K562 (cell line): ENCODE measurements around the gene TMEM81. TPM values are rescaled to one million over a fixed set of nuclear protein-coding genes. Genes with fewer than 3 reads are reported as not detected.

Experiments
- ATAC-seq: fragments of 200-7000 bp; cut with Tn5 transposase; 3 replicates; pipeline ENCODE4 v1.9.1; 2020; ENCODE audit warnings: moderate library complexity
- BruUV-seq: library from RNA; stranded (reverse); fragments of 400-500 nt; replicated peaks from 2 replicates; lab custom pipeline; 2021; lab: Mats Ljungman, UMichigan
- CTCF ChIA-PET: fragments of 300-600 bp; formaldehyde crosslinking; extraction: SDS; loops from one replicate; lab custom pipeline; 2021; ENCODE audit warnings: low intra/inter-chr PET ratio; lab: Yijun Ruan, JAX
- POLR2A ChIA-PET: fragments of 300-600, 350-650 bp; sonication (Branson Sonifier 250); formaldehyde crosslinking; extraction: SDS; loops from one replicate; lab custom pipeline; 2021; ENCODE audit warnings: antibody characterized with exemption, inconsistent platforms; lab: Yijun Ruan, JAX
- DNase-seq, 4 experiments: peaks; one replicate each; pipeline versions ENCODE4 v3.0.0 to v3.0.0-alpha.2; 2011 to 2018; ENCODE audit warnings: low spot score in 3 of 4, mixed read lengths in 3 of 4; ENCODE audit errors: extremely low read depth in 1 of 4
- FAIRE-seq: peaks from 2 replicates; lab custom pipeline; 2011; peaks lifted over from hg19 to GRCh38; lab: Jason Lieb, UNC
- H2AFZ ChIP-seq: 2 replicates; pipeline ENCODE4 v1.6.0; 2011; ENCODE audit warnings: low read depth, low read length, control low read depth, inconsistent platforms
- H3K27ac ChIP-seq: fragments of 200-600 bp; 3 replicates; pipeline ENCODE4 v1.8.0; 2011; ENCODE audit warnings: low read depth, mild to moderate bottlenecking, control low read depth, inconsistent platforms, low read length, moderate library complexity, mixed read lengths; ENCODE audit errors: extremely low read depth
- H3K27me3 ChIP-seq, 2 experiments: fragments of 300-600 bp in 1 of 2; 2 replicates in 1 of 2; 3 replicates in 1 of 2; pipeline versions ENCODE4 v1.6.0 to v1.8.0; 2011; ENCODE audit warnings: inconsistent platforms in 2 of 2, low read length in 2 of 2, mild to moderate bottlenecking in 1 of 2, mixed read lengths in 1 of 2, moderate library complexity in 1 of 2; ENCODE audit not compliant: control insufficient read depth in 2 of 2, insufficient read depth in 2 of 2
- H3K36me3 ChIP-seq: fragments of 300-600 bp; 3 replicates; pipeline ENCODE4 v1.8.0; 2011; ENCODE audit warnings: mild to moderate bottlenecking, low read length, inconsistent platforms; ENCODE audit not compliant: control insufficient read depth, insufficient read depth
- H3K4me1 ChIP-seq, 2 experiments: fragments of 200-600 bp in 1 of 2; replicated peaks in 1 of 2; 2 replicates in 1 of 2; 3 replicates in 1 of 2; pipeline versions ENCODE4 v1.5.1 to v1.8.0; 2011; ENCODE audit warnings: inconsistent platforms in 2 of 2, low read length in 2 of 2, mild to moderate bottlenecking in 1 of 2, mixed read lengths in 1 of 2, moderate library complexity in 1 of 2; ENCODE audit not compliant: control insufficient read depth in 2 of 2, insufficient read depth in 2 of 2
- H3K4me2 ChIP-seq: 2 replicates; pipeline ENCODE4 v1.6.1; 2011; ENCODE audit warnings: low read length, control low read depth, inconsistent platforms, mixed read lengths; ENCODE audit not compliant: insufficient read depth
- H3K4me3 ChIP-seq: fragments of 200-600 bp; sonication (generic), shearing (Covaris generic); 2 replicates; pipeline ENCODE4 v1.5.1; 2016; ENCODE audit warnings: control low read depth, inconsistent platforms
- H3K79me2 ChIP-seq: fragments of 200-600 bp; 3 replicates; pipeline ENCODE4 v1.8.0; 2011; ENCODE audit warnings: low read length, inconsistent platforms; ENCODE audit not compliant: control insufficient read depth, insufficient read depth
- H3K9ac ChIP-seq, 2 experiments: 2 replicates each; pipeline versions ENCODE4 v1.6.0 to v1.6.1; 2011; ENCODE audit warnings: low read depth in 2 of 2, low read length in 2 of 2, control low read depth in 1 of 2, inconsistent platforms in 1 of 2, mild to moderate bottlenecking in 1 of 2, mixed read lengths in 1 of 2; ENCODE audit not compliant: insufficient read depth in 1 of 2
- H3K9me1 ChIP-seq: one replicate; pipeline ENCODE4 v1.6.0; 2011; ENCODE audit warnings: inconsistent platforms, mild to moderate bottlenecking, low read length, moderate library complexity; ENCODE audit not compliant: control insufficient read depth, insufficient read depth
- H3K9me3 ChIP-seq: replicated peaks from 2 replicates; pipeline ENCODE4 v1.5.1; 2011; ENCODE audit warnings: low read depth, low read length, inconsistent platforms; ENCODE audit not compliant: control insufficient read depth, insufficient read depth
- H4K20me1 ChIP-seq: replicated peaks from 2 replicates; pipeline ENCODE4 v1.6.1; 2011; ENCODE audit warnings: low read length, inconsistent platforms, mixed read lengths; ENCODE audit not compliant: control insufficient read depth, insufficient read depth
- CREB3L1 ChIP-seq: fragments of 450-650 bp; IDR thresholded peaks from 2 replicates; pipeline ENCODE4 v1.6.1; 2014; ENCODE audit warnings: low read depth, mild to moderate bottlenecking, moderate library complexity, borderline replicate concordance
- CSDE1 ChIP-seq, 2 experiments: fragments of 450-650 bp; IDR thresholded peaks; 2 replicates each; pipeline ENCODE4 v1.6.1; 2016; ENCODE audit warnings: mild to moderate bottlenecking in 1 of 2
- ELF4 ChIP-seq: fragments of 450-650 bp; formaldehyde crosslinking; IDR thresholded peaks from 2 replicates; pipeline ENCODE4 v1.4.0; 2022; ENCODE audit warnings: missing genetic modification characterization
- MCM2 ChIP-seq: fragments of 450-650 bp; IDR thresholded peaks from 2 replicates; pipeline ENCODE4 v1.6.1; 2017; ENCODE audit warnings: low read depth, mild to moderate bottlenecking
- PREB ChIP-seq: sonication (generic); formaldehyde crosslinking; IDR thresholded peaks from 2 replicates; pipeline ENCODE4 v1.8.1; 2023; ENCODE audit warnings: mild to moderate bottlenecking, missing genetic modification reagents
- SMARCB1 ChIP-seq: IDR thresholded peaks from 2 replicates; pipeline ENCODE4 v1.6.1; 2011; ENCODE audit warnings: improper control_type of control experiment, low read depth; ENCODE audit not compliant: insufficient read length
- ZKSCAN3 ChIP-seq: fragments of 250-450 bp; sonication (Bioruptor Pico); IDR thresholded peaks from 2 replicates; pipeline ENCODE4 v1.4.0; 2020
- ZNF41 ChIP-seq: fragments of 250-450 bp; sonication (Bioruptor Pico); conservative IDR thresholded peaks from 2 replicates; pipeline ENCODE4 v1.4.0; 2020; ENCODE audit warnings: mild to moderate bottlenecking
- ZSCAN29 ChIP-seq: fragments of 450-650 bp; IDR thresholded peaks from 2 replicates; pipeline ENCODE4 v1.6.1; 2017
- WGBS: fragments of 100-300 bp; shearing (Covaris generic); methylation state at CpG from one replicate; pipeline ENCODE4 v1.1.6; 2016; ENCODE audit warnings: low coverage, mixed read lengths; ENCODE audit not compliant: insufficient coverage; ENCODE audit errors: missing lambda C conversion rate; 5-methylcytosine and 5-hydroxymethylcytosine counted together
- in situ Hi-C: fragments of 300-500 bp; cut with MboI; formaldehyde crosslinking; loops from 4 replicates; pipeline ENCODE4 v1.15.0; 2018; ENCODE audit warnings: inconsistent platforms, mixed read lengths
- intact Hi-C: fragments of 100-400 bp; cut with micrococcal nuclease; formaldehyde crosslinking; loops from 2 replicates; pipeline ENCODE4 v1.14.2; 2022
- polyA plus RNA-seq, 8 experiments: library from polyadenylated mRNA; depleted of rRNA in 4 of 8; stranded (reverse) in 5 of 8; unstranded in 3 of 8; fragments of >200 nt; fragmentation: Nextera tagmentation in 2 of 8; fragmentation: Illumina TruSeq in 1 of 8; extraction: Ambion mirVana in 2 of 8; extraction: Trizol in 1 of 8; gene quantifications; 2 replicates each; pipeline versions ENCODE4 v1.2.1 to v1.2.3, GENCODE V29; 2011 to 2014; ENCODE audit warnings: inconsistent platforms in 1 of 8, missing spikeins in 1 of 8
- total RNA-seq, 7 experiments: library from RNA; depleted of rRNA in 6 of 7; stranded (reverse); fragments of >200 nt in 6 of 7; fragmentation: Illumina TruSeq in 2 of 7; extraction: Trizol in 2 of 7; gene quantifications; 2 replicates each; pipeline versions ENCODE4 v1.2.1 to v1.2.3, GENCODE V29; 2011 to 2021; ENCODE audit warnings: low replicate concordance in 1 of 7

The TMEM81 gene
- total and polyA plus RNA-seq, 9 of the 15 experiments (the other 6 are each of a cell fraction or from before 2014, with no cell fraction given), result 3.2 to 6.1 (median 4.4) TPM

GRCh38 chr1:205060746-205061145 lies 23.5 kb downstream of the TMEM81 start:
- WGBS, result 2% methylated on average over 10 of the region's 10 CpGs
- Histone ChIP-seq H3K9ac (no peak overlapping the region), H3K4me1 (peaks cover 0 to 15% of the 10 kb centered on the region in 2 experiments; a peak in 2 of 5 replicates), H3K9me1 (no peaks in the 10 kb centered on the region), H3K36me3 (no peaks in the 10 kb centered on the region), H2AFZ (no peak overlapping the region), H3K9me3 (no peaks in the 10 kb centered on the region), H4K20me1 (peaks cover 23% of the 10 kb centered on the region), H3K27me3 (peaks cover 41 to 75% of the 10 kb centered on the region in 2 experiments), H3K79me2 (no peaks in the 10 kb centered on the region), H3K4me2 (no peak overlapping the region), H3K27ac (no peak overlapping the region), H3K4me3 (no peak overlapping the region)
- in situ Hi-C loops (loop anchor here (5.0 kb wide), 1 partner anchor 83 kb away; no protein-coding TSS in a partner anchor), intact Hi-C loops (loop anchor here (1.0 to 10.0 kb wide), 3 partner anchors 71 to 256 kb away; no protein-coding TSS in a partner anchor)
- POLR2A ChIA-PET, result interaction anchor here (0.6 to 1.3 kb wide), 3 partner anchors 12 to 125 kb away, joined by 3 read pairs; no protein-coding TSS in a partner anchor
- no peak for FAIRE-seq
- TF ChIP-seq ZNF41 (CRISPR knock-in tag) (no peak), PREB (no peak)
- no peak for ATAC-seq
- BruUV-seq, result no TSS peak
- CTCF ChIA-PET, result interaction anchor here (1.7 to 2.6 kb wide), 3 partner anchors 71 to 253 kb away, joined by 6 to 16 read pairs (median 9); no protein-coding TSS in a partner anchor
- DNase-seq, result no peak

GRCh38 chr1:205059660-205060059 lies 24.6 kb downstream of the TMEM81 start:
- Histone ChIP-seq H3K4me1 (peaks cover 0 to 12% of the 10 kb centered on the region in 2 experiments; a peak in 2 of 5 replicates), H2AFZ (no peak overlapping the region), H3K9me3 (no peaks in the 10 kb centered on the region), H3K27ac (no peak overlapping the region), H3K4me3 (no peak overlapping the region), H3K9ac (no peak overlapping the region), H3K4me2 (no peak overlapping the region), H3K36me3 (no peaks in the 10 kb centered on the region), H3K9me1 (no peaks in the 10 kb centered on the region), H3K27me3 (peaks cover 44 to 74% of the 10 kb centered on the region in 2 experiments), H4K20me1 (peaks cover 23% of the 10 kb centered on the region), H3K79me2 (no peaks in the 10 kb centered on the region)
- BruUV-seq, result no TSS peak
- DNase-seq, result no peak
- ChIA-PET CTCF (interaction anchor here (0.6 to 2.6 kb wide), 3 partner anchors 28 to 252 kb away, joined by 5 to 16 read pairs (median 9); no protein-coding TSS in a partner anchor), POLR2A (no interaction called here)
- in situ Hi-C loops (loop anchor here (5.0 kb wide), 1 partner anchor 82 kb away; no protein-coding TSS in a partner anchor), intact Hi-C loops (loop anchor here (10.0 kb wide), 1 partner anchor 255 kb away; no protein-coding TSS in a partner anchor)
- ATAC-seq, result no peak
- no peak for TF ChIP-seq MCM2
- no peak for TF ChIP-seq ZSCAN29
- TF ChIP-seq CREB3L1, result no peak
- no peak for TF ChIP-seq ELF4 (CRISPR knock-in tag)
- no peak for TF ChIP-seq CSDE1 (IDR thresholded peaks at IDR 0.05)
- TF ChIP-seq ZKSCAN3 (CRISPR knock-in tag), result no peak
- no peak for TF ChIP-seq SMARCB1
- FAIRE-seq, result no peak
- WGBS, result 0% methylated on average over 5 of the region's 6 CpGs
